DLD1 (cell line): ENCODE data around the gene CCDC71.

Experiments
- in situ Hi-C: cut with HindIII; loops from 2 replicates; pipeline ENCODE4 v1.10.0; 2017; ENCODE audit warnings: low sequenced_read_pairs

The CCDC71 gene

GRCh38 chr3:49132073-49132436 is 34.1 kb downstream of the CCDC71 start:
- in situ Hi-C loops: no loop called here

- in situ Hi-C loops: no loop called here
Measured at GRCh38 chr3:49131576-49131975, 34.6 kb downstream of the CCDC71 start.

GRCh38 chr3:49131040-49131439 is 35.1 kb downstream of the CCDC71 start:
- in situ Hi-C loops: no loop called here

- in situ Hi-C loops: no loop called here
Measured at GRCh38 chr3:49124991-49125670, 41.0 kb downstream of the CCDC71 start.

- in situ Hi-C loops: no loop called here
Measured at GRCh38 chr3:49124203-49124602, 41.9 kb downstream of the CCDC71 start.

- in situ Hi-C loops: no loop called here
Measured at GRCh38 chr3:49123687-49124086, 42.4 kb downstream of the CCDC71 start.

GRCh38 chr3:49122886-49123545 is 43.1 kb downstream of the CCDC71 start:
- in situ Hi-C loops: no loop called here

- in situ Hi-C loops: no loop called here
Measured at GRCh38 chr3:49122451-49122850, 43.7 kb downstream of the CCDC71 start.

- in situ Hi-C loops: no loop called here
Measured at GRCh38 chr3:49122022-49122421, 44.1 kb downstream of the CCDC71 start.

- in situ Hi-C loops: no loop called here
Measured at GRCh38 chr3:49121132-49121736, 44.9 kb downstream of the CCDC71 start.

- in situ Hi-C loops: no loop called here
Measured at GRCh38 chr3:49120438-49121131, 45.5 kb downstream of the CCDC71 start, which contains the start of gene USP19. USP19 (minus strand) TSS chr3:49120823; CDS start chr3:49119145, 1,678 bp downstream.

- in situ Hi-C loops: no loop called here
Measured at GRCh38 chr3:49120096-49120437, 46.1 kb downstream of the CCDC71 start.

- in situ Hi-C loops: no loop called here
Measured at GRCh38 chr3:49119439-49119838, 46.7 kb downstream of the CCDC71 start.

GRCh38 chr3:49119036-49119435 is 47.1 kb downstream of the CCDC71 start:
- in situ Hi-C loops: no loop called here
